Ovary (tissue), 3 donors: ENCODE data around the gene ZIC4.

Experiments used
- CTCF ChIP-seq, 3 donors: fragments of 450-650 bp in 2 of 3; fragments of 200-600 bp in 1 of 3; IDR thresholded peaks; one replicate each; pipeline versions ENCODE4 v1.5.1 to v1.8.0; 2016 to 2022; ENCODE audit warnings: antibody characterized with exemption in 3 of 3, mild to moderate bottlenecking in 1 of 3
- EP300 ChIP-seq: sonication (generic); formaldehyde crosslinking; IDR thresholded peaks from one replicate; pipeline ENCODE4 v1.6.1; 2017; ENCODE audit warnings: antibody characterized with exemption
- POLR2A ChIP-seq: fragments of 450-650 bp; IDR thresholded peaks from one replicate; pipeline ENCODE4 v1.6.1; 2017; ENCODE audit warnings: antibody characterized with exemption, mild to moderate bottlenecking, moderate library complexity
- donor health status: DM: no; HTN: no; CAD: no.

- TF ChIP-seq CTCF (IDR thresholded peaks at IDR 0.05) (no peak), POLR2A (no peak), EP300 (no peak)
These were observed 16.5 kb upstream of the ZIC4 start for GRCh38 chr3:147422601-147423536.
